Body of pancreas (tissue), 4 donors: ENCODE data around the gene NLRP12.

Source experiments
- CTCF ChIP-seq, 7 experiments: fragments of 450-650 bp in 4 of 7; fragments of 200-600 bp in 3 of 7; sonication (generic) in 3 of 7; IDR thresholded peaks; one replicate each; pipeline ENCODE4 v1.5.1; 2016 to 2019; ENCODE audit warnings: antibody characterized with exemption in 7 of 7
- POLR2A ChIP-seq, 3 donors: fragments of 450-650 bp; IDR thresholded peaks; one replicate each; pipeline ENCODE4 v1.6.1; 2016; ENCODE audit warnings: antibody characterized with exemption in 3 of 3, mild to moderate bottlenecking in 2 of 3

GRCh38 chr19:53872762-53873161 lies 48.6 kb upstream of the NLRP12 start:
- TF ChIP-seq POLR2A (IDR thresholded peaks at IDR 0.05) (no peak), CTCF (IDR thresholded peaks at IDR 0.05) (no peak)
